Measurements from ENCODE around the gene GAS7. TPM values are rescaled to one million over a fixed set of nuclear protein-coding genes. Genes with fewer than 3 reads are reported as not detected.

The GAS7 gene
- total and polyA plus RNA-seq, 2 experiments from 2014 or later, result 25.8 to 27.3 TPM

DNA sequence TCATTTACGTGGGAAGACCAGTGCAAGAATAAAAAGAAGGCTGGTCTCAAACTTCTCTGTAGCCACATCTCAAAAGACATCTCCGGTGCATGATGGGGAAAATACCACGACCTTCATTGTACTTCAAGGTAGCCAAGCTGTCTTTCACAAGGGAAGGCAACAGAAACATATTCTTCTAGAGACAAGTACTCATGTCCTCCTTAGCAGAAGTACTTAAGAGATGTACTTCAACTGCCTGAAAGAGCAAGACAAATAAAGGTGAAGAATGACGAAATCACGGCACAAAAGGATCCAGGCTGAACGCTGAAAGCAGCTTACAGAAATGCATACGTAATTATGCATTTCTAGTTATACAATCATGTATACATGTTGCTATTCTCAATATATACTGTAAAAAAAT lies 169.3 kb downstream of the GAS7 start:
- DNase-seq (ENCODE audit: low spot score), result no peak
- peak overlapping the region; percentile 51 for H3K4me2 ChIP-seq
- H3K9me3 ChIP-seq (ENCODE audit: low read depth), result no peaks in the 10 kb centered on the region
- TF ChIP-seq, protein P1, sequence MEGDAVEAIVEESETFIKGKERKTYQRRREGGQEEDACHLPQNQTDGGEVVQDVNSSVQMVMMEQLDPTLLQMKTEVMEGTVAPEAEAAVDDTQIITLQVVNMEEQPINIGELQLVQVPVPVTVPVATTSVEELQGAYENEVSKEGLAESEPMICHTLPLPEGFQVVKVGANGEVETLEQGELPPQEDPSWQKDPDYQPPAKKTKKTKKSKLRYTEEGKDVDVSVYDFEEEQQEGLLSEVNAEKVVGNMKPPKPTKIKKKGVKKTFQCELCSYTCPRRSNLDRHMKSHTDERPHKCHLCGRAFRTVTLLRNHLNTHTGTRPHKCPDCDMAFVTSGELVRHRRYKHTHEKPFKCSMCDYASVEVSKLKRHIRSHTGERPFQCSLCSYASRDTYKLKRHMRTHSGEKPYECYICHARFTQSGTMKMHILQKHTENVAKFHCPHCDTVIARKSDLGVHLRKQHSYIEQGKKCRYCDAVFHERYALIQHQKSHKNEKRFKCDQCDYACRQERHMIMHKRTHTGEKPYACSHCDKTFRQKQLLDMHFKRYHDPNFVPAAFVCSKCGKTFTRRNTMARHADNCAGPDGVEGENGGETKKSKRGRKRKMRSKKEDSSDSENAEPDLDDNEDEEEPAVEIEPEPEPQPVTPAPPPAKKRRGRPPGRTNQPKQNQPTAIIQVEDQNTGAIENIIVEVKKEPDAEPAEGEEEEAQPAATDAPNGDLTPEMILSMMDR (IDR thresholded peaks at IDR 0.05; ENCODE audit: poor library complexity), result no peak
- TF ChIP-seq EZH2phosphoT487 (IDR thresholded peaks at IDR 0.05; ENCODE audit: low read depth, severe bottlenecking, unreplicated experiment), result no peak
- no peak for TF ChIP-seq EZH2 (IDR thresholded peaks at IDR 0.05; ENCODE audit: borderline replicate concordance)
- H3K4me1 ChIP-seq (ENCODE audit: insufficient read depth), result peaks cover 15% of the 10 kb centered on the region
- no peak overlapping the region for H3K4me3 ChIP-seq
- H3K36me3 ChIP-seq (replicated peaks; ENCODE audit: insufficient read depth, low read depth), result no peaks in the 10 kb centered on the region
- no peaks in the 10 kb centered on the region for H4K20me1 ChIP-seq (ENCODE audit: insufficient read depth, poor library complexity, severe bottlenecking)
- 54% methylated on average over 7 of the region's 7 CpGs for WGBS (ENCODE audit: low lambda C conversion rate, missing lambda C conversion rate)
- no peaks in the 10 kb centered on the region for H3K9me2 ChIP-seq (replicated peaks; ENCODE audit: insufficient read depth)
- H3K27me3 ChIP-seq, result no peaks in the 10 kb centered on the region
- H3K79me2 ChIP-seq, result peaks cover 11% of the 10 kb centered on the region
- no peak overlapping the region for H2AFZ ChIP-seq
- H3K27ac ChIP-seq, result peak overlapping the region; percentile 38

DNA sequence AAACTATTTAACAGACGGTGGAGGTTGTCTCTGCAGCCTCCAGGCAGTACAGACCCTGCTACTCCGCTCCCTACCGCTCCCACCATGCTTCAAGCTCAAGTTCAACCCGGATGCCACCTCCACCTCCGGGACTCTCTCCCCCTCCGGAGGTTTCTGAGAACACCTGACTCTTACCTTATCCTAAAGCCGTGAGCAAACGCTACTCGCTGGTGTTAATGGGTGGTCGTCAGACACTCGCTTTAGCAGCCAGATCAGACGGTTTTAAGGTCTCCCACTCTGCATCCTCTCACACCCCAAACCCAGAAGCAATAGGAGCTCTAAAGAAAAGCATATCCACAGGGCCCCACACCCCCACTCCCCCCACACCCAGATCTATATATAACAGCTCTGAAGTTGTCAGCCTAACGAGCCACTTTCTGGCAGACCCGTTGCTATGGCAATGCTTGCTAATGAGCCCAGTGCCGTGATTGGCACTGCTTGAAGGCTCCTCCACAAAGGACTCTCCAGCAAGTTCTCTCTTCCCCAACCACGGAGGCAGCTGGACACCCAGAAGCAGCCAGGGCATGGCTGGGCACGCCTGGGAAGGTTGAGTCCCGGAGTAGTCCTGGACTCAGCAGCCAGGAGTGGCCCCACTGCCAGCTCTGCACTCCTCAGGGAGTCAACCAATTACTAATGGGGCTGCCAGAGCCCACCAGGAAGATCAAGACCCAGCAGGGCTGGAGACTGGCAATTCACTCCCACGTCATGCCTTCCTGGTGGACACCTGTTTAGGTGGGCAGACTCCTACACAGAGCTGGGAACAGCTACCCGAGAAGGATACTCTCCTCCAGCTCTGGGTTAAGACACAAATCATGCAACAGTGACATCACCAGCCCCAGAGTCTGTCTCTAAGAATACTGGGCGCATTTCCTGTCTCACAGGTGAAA lies 172.2 kb downstream of the GAS7 start:
- H2AFZ ChIP-seq, result no peak overlapping the region
- no peaks in the 10 kb centered on the region for H4K20me1 ChIP-seq (ENCODE audit: insufficient read depth, poor library complexity, severe bottlenecking)
- peaks cover 19% of the 10 kb centered on the region for H3K79me2 ChIP-seq
- no peaks in the 10 kb centered on the region for H3K9me2 ChIP-seq (replicated peaks; ENCODE audit: insufficient read depth)
- no peak overlapping the region for H3K27ac ChIP-seq
- H3K36me3 ChIP-seq (replicated peaks; ENCODE audit: insufficient read depth, low read depth), result no peaks in the 10 kb centered on the region
- TF ChIP-seq EZH2phosphoT487 (IDR thresholded peaks at IDR 0.05; ENCODE audit: low read depth, severe bottlenecking, unreplicated experiment) (no peak), EZH2 (IDR thresholded peaks at IDR 0.05; ENCODE audit: borderline replicate concordance) (no peak)
- TF ChIP-seq, protein P1 (IDR thresholded peaks at IDR 0.05; ENCODE audit: poor library complexity), result no peak
- H3K4me2 ChIP-seq, result no peak overlapping the region
- no peak for DNase-seq (ENCODE audit: low spot score)
- peaks cover 15% of the 10 kb centered on the region for H3K4me1 ChIP-seq (ENCODE audit: insufficient read depth)
- no peak overlapping the region for H3K4me3 ChIP-seq
- WGBS (ENCODE audit: low lambda C conversion rate, missing lambda C conversion rate), result 53% methylated on average over 21 of the region's 21 CpGs
- H3K27me3 ChIP-seq, result no peaks in the 10 kb centered on the region
- H3K9me3 ChIP-seq (ENCODE audit: low read depth), result no peaks in the 10 kb centered on the region

DNA sequence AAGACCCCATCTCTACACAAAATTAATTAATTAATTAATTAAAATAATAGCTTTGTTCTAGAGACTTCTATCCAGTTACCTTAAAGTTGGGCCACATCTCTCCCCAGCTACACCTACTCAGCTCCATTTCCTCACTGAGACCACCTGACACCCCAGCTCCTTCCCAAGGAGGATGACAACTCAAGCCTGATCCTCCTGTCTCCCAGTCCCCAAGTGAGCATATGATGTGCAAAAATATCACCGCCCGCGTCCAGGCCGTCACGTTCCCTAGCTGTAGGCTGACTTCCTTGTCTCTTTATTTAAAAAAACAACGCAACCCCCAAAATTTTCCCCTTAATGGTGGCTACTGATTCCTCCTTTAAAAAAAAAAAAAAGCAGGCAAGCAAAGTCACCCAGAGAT lies 173.2 kb downstream of the GAS7 start:
- H3K9me3 ChIP-seq (ENCODE audit: low read depth), result no peaks in the 10 kb centered on the region
- peaks cover 19% of the 10 kb centered on the region for H3K4me1 ChIP-seq (ENCODE audit: insufficient read depth)
- no peak overlapping the region for H3K4me3 ChIP-seq
- TF ChIP-seq EZH2 (IDR thresholded peaks at IDR 0.05; ENCODE audit: borderline replicate concordance) (no peak), EZH2phosphoT487 (IDR thresholded peaks at IDR 0.05; ENCODE audit: low read depth, severe bottlenecking, unreplicated experiment) (no peak)
- no peaks in the 10 kb centered on the region for H3K36me3 ChIP-seq (replicated peaks; ENCODE audit: insufficient read depth, low read depth)
- no peaks in the 10 kb centered on the region for H3K9me2 ChIP-seq (replicated peaks; ENCODE audit: insufficient read depth)
- H3K27ac ChIP-seq, result no peak overlapping the region
- H4K20me1 ChIP-seq (ENCODE audit: insufficient read depth, poor library complexity, severe bottlenecking), result no peaks in the 10 kb centered on the region
- DNase-seq (ENCODE audit: low spot score), result no peak
- no peaks in the 10 kb centered on the region for H3K27me3 ChIP-seq
- no peak overlapping the region for H2AFZ ChIP-seq
- no peak overlapping the region for H3K4me2 ChIP-seq
- 96% methylated on average over 6 of the region's 6 CpGs for WGBS (ENCODE audit: low lambda C conversion rate, missing lambda C conversion rate)
- peaks cover 23% of the 10 kb centered on the region for H3K79me2 ChIP-seq

DNA sequence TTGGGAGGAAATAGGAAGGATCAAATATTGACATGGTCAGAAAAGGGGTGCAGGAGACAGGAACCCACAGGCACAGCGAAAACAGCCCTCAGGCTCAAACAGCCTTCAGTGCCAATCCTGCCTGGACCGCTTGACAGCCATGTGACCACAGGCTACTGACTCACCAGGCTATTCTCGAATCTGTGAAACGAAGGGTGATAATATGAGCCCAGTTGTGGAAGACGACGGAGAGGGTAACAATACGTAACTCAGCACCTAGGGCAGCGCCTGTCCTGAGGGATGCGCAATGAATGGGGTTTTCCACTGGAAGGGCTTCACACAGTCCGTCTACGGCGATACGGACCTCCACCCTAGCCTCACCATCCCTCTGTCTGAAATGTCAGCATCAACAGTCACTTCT lies 176.0 kb downstream of the GAS7 start:
- Histone ChIP-seq H3K4me2 (no peak overlapping the region), H3K4me1 (ENCODE audit: insufficient read depth) (peaks cover 4% of the 10 kb centered on the region), H3K4me3 (no peak overlapping the region), H4K20me1 (ENCODE audit: insufficient read depth, poor library complexity, severe bottlenecking) (no peaks in the 10 kb centered on the region), H3K27me3 (no peaks in the 10 kb centered on the region), H2AFZ (no peak overlapping the region), H3K27ac (no peak overlapping the region), H3K79me2 (peaks cover 20% of the 10 kb centered on the region), H3K36me3 (replicated peaks; ENCODE audit: insufficient read depth, low read depth) (no peaks in the 10 kb centered on the region), H3K9me3 (ENCODE audit: low read depth) (no peaks in the 10 kb centered on the region), H3K9me2 (replicated peaks; ENCODE audit: insufficient read depth) (no peaks in the 10 kb centered on the region)
- DNase-seq (ENCODE audit: low spot score), result no peak
- TF ChIP-seq, protein P1 (IDR thresholded peaks at IDR 0.05; ENCODE audit: poor library complexity), result no peak
- no peak for TF ChIP-seq EZH2 (IDR thresholded peaks at IDR 0.05; ENCODE audit: borderline replicate concordance)
- TF ChIP-seq EZH2phosphoT487 (IDR thresholded peaks at IDR 0.05; ENCODE audit: low read depth, severe bottlenecking, unreplicated experiment), result no peak
- 91% methylated on average over 13 of the region's 13 CpGs for WGBS (ENCODE audit: low lambda C conversion rate, missing lambda C conversion rate)
